HG02870 (cell line): ENCODE results near the gene SMPDL3A.

Experiments
- ATAC-seq: cut with Tn5 transposase; IDR thresholded peaks from one replicate; pipeline ENCODE4 v1.9.1; 2021; ENCODE audit warnings: mild to moderate bottlenecking, moderate library complexity; ENCODE audit not compliant: unreplicated experiment

Gene SMPDL3A

DNA sequence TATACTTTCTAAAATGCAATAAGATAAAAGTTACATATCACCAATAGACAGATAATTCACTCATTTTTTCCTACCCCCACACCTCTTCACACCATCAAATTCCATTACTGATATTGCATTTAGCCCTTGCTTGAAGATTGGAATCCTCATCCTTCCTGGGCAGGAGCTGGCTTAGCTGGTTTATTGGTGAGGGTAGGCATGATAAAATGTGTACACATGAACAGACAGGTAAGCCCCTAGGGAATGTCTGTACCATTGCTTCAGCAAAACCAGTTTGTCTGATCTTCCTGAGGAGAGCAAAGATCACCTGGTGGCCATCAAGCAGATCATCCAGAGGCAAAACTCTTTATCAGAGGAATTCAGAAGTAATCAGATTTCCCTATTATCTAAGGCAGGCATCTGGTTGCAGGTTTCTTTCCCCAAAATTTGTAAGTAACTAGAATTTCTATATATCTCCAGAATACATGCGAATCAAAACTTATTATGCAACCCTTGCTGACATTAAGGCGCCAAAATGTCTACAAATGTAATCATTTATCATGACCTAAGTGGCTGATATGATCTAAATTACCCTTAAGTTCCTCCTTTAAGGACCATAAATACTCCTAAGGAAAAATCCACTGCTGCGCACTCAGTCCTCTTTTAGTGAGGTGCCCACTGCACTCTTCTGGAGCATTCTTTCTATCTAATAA lies 16.2 kb upstream of the SMPDL3A start:
- no peak for ATAC-seq

DNA sequence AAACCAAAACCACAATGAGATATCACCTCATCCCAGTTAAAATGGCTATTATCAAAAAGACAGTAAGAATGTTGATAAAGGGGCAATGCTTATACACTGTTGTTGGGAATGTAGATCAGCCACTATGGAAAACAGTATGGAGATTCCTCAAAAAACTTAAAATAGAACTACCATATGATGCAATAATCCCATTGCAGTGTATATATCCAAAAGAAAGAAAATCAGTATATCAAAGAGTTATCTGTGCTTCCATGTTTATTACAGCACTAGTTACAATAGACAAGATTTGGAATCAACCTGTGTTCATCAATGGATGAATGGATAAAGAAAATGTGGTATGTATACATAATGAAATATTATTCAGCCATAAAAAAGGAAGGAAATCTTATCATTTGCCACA lies 13.1 kb upstream of the SMPDL3A start:
- no peak for ATAC-seq

- no peak for ATAC-seq
These were observed 10.8 kb upstream of the SMPDL3A start for GRCh38 chr6:122778302-122778701.

- ATAC-seq: no peak
These were observed 9.9 kb upstream of the SMPDL3A start for GRCh38 chr6:122778985-122779661.

- ATAC-seq: no peak
These were observed 9.4 kb upstream of the SMPDL3A start, which contains the start of gene FABP7 for GRCh38 chr6:122779667-122780066. Gene FABP7, plus strand, starts transcription at chr6:122779716. Its CDS starts 79 bp downstream, at chr6:122779795.

DNA sequence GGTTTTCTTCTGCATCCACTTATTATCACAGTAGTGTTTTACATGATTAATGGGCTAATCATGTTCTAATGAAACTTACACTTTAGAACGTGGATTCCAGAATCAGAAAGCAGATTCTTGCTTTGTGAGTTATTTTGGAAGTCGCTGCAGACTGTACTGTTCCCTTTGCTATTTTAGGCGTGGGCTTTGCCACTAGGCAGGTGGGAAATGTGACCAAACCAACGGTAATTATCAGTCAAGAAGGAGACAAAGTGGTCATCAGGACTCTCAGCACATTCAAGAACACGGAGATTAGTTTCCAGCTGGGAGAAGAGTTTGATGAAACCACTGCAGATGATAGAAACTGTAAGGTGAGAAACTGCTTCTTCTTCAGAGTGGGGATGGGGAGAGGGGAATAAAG lies 8.9 kb upstream of the SMPDL3A start:
- ATAC-seq: no peak

DNA sequence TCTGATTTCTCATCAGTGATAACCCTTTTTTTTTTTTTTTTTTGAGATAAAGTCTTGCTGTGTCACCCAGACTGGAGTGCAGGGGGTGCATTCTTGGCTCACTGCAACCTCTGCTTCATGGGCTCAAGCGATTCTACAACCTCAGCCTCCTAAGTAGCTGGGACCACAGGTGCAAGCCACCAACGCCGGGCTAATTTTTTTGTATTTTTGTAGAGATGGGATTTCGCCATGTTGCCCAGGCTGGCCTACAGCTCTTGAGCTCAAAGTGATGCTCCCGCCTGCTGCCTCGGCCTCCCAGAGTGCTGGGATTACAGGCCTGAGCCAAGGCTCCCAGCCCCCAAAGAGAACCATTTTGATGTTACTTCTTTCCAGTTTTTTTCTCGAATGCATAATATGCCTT lies 7.3 kb upstream of the SMPDL3A start:
- no peak for ATAC-seq

GRCh38 chr6:122783401-122783800 lies 5.7 kb upstream of the SMPDL3A start:
- ATAC-seq: no peak

DNA sequence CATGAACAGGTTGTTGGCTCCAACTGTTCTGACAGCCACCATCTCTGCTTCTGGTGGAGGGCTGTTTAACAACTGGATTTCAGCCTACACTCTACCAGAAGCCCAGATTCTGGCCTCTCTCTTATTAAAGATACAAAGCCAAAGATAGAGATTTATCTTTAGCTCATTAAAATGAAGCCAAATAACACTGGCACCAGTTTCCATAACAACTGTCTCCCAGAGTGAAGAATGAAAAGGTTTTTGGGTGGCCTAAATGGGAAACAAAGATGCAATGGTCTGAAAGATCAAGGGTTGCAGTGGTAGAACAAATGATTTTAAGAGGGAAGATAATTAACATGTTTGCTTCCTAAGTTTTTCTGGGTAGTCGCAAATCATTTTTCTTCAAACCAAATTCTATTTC lies 3.2 kb upstream of the SMPDL3A start:
- no peak for ATAC-seq

DNA sequence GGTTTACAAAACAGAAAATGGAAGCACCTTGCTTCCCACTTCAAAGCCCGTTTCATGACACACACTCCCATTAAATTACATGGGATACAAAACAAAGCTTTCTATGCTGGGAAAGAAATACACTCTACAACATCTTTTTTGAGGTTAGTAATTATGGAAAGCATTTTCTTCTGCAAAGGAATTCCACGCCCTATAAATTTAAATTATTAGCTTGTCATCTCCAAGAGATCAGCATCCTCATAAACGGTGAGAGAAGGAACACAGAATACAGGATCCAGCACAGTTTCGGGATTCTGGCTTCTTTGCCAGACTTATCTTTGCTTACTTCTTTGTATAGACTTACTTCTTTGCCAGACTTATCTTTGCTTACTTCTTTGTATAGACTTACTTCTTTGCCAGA lies 1.3 kb upstream of the SMPDL3A start:
- ATAC-seq: no peak

- ATAC-seq: no peak
These were observed 850 bp upstream of the SMPDL3A start for GRCh38 chr6:122788208-122788607.

DNA sequence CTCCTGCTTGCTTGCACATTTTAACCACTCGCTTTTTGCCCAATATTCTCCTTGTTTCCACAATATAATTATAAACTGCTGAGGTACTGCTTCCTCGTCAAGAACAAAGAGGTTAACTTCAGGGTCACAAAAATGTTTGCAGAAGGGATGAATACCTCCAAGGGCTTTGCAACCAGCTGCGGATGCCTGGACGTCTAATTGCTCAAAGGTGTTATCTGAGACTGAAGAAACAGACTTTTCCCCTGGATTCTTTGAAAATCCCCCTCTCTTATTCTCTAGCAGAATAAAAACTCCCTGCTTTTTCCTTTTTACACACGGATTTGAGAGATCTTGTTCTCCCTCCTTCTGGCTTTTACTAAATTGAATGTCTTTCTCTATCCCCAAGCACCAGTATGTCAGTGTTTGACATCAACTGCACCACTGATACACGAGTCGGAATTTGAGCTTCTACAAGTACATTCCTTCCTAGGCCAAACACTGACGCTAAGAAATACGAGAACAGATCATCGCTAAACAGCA lies 336 bp upstream of the SMPDL3A start:
- no peak for ATAC-seq

DNA sequence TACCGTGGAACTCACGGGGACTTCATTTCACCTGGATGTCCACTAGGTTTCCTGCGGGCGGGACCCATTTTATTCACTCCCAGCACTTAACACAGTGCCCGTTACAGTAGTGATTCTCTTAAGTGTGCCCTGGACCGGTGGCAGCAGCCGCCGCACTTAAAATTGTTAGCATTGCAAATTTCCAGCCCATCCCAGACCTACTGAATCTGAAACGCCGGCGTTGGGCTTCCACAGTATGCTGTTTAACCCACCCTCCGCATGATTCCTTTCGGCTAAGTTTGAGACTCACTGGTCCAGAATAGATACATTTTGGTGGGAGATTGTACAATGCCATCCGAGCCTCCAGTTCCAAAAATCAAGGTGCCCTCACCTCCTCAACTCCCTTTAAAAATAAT lies 967 bp downstream of the SMPDL3A start:
- no peak for ATAC-seq

DNA sequence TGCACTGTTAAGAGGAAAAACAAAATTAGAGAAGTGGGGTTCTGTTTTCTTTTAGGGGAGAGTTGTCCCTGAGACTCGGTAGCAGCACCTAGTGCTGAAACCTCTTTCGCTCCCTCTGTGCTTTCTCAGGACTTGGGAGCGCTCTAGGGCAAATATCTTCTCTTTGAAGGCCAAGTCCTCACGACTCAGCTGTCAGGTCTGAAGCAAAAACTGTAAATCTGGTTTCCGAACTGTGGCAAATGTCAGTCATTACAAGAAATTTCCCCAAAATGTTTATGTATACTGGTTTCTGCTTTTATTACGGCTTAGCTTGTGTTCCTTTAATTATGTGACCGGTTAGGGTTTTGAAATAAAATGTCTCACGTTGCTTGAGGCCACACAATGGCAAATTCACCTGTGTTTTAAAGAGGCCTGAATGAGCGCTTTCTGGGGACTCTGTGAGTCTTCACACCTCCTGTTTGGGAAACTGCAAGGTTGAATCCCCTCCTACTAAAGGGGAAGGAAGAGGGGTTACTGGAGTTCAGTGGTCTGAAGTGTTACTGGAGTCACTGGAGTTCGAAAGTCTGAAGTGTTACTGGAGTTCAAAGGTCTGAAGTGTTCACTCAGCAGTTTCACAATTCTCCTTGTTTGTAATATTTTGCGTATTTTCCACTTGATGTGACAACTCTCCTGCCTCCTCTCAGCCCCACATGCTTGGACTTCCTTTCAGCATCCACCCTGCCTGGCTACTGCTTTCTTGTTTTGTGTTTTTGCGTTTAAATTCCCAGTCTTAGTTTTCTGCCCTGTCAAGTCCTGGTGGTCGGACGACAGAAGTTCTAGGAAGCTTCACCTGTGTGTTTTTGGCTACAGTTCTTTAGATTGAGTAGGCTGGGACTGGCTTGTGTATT lies 1.6 kb downstream of the SMPDL3A start:
- ATAC-seq: no peak

GRCh38 chr6:122791310-122791679 lies 2.2 kb downstream of the SMPDL3A start:
- no peak for ATAC-seq

DNA sequence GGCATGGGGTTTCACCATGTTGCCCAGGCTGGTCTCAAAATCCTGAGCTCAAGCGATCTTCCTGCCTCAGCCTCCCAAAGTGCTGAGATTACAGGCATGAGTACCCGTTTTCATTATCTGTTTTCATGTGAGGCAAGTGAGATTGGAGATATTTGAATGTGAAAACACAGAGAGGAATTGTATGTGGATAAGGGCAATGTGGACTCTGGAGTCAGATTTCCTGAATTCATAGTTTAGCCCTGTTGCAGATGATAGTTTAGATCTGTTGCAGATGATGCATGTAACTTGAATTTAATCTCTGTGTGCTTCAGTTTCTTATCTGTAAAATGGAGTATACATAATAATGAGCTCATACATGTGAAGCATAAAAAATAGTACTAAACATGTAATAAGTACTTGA lies 3.7 kb downstream of the SMPDL3A start:
- ATAC-seq: no peak

GRCh38 chr6:122797537-122797936 lies 8.5 kb downstream of the SMPDL3A start:
- no peak for ATAC-seq

DNA sequence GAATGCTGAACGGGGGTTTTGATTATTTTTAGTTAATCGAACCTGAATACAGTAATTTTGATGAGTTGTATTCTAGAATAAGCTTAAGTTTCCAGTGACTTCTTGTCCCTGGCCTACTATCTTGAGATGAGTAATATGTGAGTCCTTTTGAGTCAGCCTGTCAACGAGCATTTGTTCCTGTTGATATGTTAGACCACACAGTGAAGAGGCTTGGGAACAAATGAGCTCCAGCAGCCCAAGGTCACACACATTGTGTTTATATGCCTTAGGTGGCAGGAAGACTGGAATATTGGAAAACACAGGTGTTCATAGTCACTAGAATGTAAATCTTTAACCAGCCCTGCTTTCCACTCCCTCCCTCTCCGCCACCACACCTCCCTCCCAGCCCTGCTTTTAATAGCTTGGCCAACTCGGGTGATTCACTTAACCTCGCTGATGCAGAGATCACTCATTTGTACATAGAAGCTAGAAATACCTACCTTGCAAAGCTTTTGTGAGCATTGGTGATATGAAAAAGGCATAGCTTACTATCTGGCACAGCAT lies 9.1 kb downstream of the SMPDL3A start:
- peak; percentile 95 for ATAC-seq

- ATAC-seq: no peak
These were observed 10.2 kb downstream of the SMPDL3A start for GRCh38 chr6:122799140-122799745.

DNA sequence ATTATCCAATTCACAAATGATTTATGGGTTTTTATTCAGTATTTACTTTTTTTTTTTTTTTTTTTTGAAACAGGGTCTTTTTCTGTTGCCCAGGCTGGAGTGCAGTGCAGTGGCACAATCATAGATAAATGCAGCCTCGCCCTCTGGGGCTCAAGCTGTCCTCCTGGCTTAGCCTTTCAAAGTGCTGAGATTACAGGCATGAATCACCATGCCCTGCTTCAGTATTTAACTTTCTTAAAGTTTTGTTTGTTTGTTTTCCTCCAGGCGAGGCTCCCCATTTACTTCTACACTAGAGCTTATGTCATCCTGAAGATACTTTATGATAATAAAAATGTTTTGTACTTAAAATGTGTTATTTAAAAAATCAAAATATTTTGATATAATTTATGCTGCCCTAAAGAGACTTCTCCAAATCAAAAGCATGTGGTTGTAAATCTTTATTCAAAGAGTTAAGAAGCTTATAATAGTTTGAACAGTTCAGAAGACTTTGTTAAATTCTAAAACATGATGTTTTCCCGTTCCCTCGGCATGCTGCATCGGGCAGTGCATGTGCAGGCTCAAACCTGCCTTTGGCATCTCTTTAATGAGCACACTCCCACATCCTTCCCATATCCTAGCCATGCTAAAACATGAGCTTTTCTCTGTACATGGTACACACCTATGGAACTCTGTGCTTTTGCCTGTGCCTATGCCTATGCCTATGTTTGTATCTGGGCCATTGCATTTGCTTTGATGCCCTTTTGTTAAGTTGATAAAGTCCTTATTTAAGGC lies 11.0 kb downstream of the SMPDL3A start:
- no peak for ATAC-seq
